Breast epithelium (tissue), 4 donors: ENCODE measurements around the gene STPG3. TPM values are rescaled to one million over a fixed set of nuclear protein-coding genes. Genes with fewer than 3 reads are reported as not detected.
A peak's percentile ranks its signal among the peaks of the same experiment; 100 is the strongest.

ENCODE experiments used
- DNase-seq, 2 donors: peaks; one replicate each; pipeline ENCODE4 v3.0.0-alpha.2; 2019; ENCODE audit warnings: low spot score in 2 of 2
- H3K27ac ChIP-seq, 2 donors: fragments of 200-600 bp; sonication (generic) in 1 of 2; one replicate each; pipeline ENCODE4 v1.5.1; 2016 to 2019; ENCODE audit warnings: mild to moderate bottlenecking in 1 of 2
- H3K27me3 ChIP-seq, 2 donors: fragments of 200-600 bp; sonication (generic) in 1 of 2; one replicate each; pipeline versions ENCODE4 v1.5.1 to v1.6.0; 2017 to 2019; ENCODE audit warnings: control low read depth in 1 of 2, mild to moderate bottlenecking in 1 of 2
- H3K36me3 ChIP-seq: fragments of 200-600 bp; one replicate; pipeline ENCODE4 v1.5.1; 2019
- H3K4me1 ChIP-seq, 2 donors: fragments of 200-600 bp; sonication (generic); one replicate each; pipeline ENCODE4 v1.5.1; 2016 to 2019; ENCODE audit warnings: control low read depth in 1 of 2
- H3K4me3 ChIP-seq, 3 donors: fragments of 200-600 bp; sonication (generic); 1 replicate in 2 of 3; 2 replicates in 1 of 3; pipeline ENCODE4 v1.5.1; 2016 to 2019; ENCODE audit warnings: mild to moderate bottlenecking in 3 of 3, moderate library complexity in 2 of 3
- H3K9me3 ChIP-seq, 2 donors: fragments of 200-600 bp; sonication (generic) in 1 of 2; one replicate each; pipeline ENCODE4 v1.5.1; 2016 to 2019; ENCODE audit warnings: control low read depth in 1 of 2
- POLR2A ChIP-seq: fragments of 450-650 bp; IDR thresholded peaks from one replicate; pipeline ENCODE4 v1.6.1; 2016; ENCODE audit warnings: antibody characterized with exemption, mild to moderate bottlenecking, moderate library complexity
- POLR2AphosphoS5 ChIP-seq, 3 donors: sonication (generic); formaldehyde crosslinking; IDR thresholded peaks; one replicate each; pipeline ENCODE4 v1.6.1; 2017; ENCODE audit warnings: antibody characterized with exemption in 3 of 3
- intact Hi-C: fragments of 100-400 bp; cut with DNase I; formaldehyde crosslinking; loops from one replicate; pipeline ENCODE4 v1.15.1; 2023; ENCODE audit warnings: low total_unique reads
- total RNA-seq, 3 donors: library from RNA; depleted of rRNA; stranded (reverse); fragments of >200 nt; gene quantifications; one replicate each; pipeline ENCODE4 v1.1.0, GENCODE V29; 2016
- TF ChIP-seq, protein P1 (sequence below), 3 donors: fragments of 450-650 bp; IDR thresholded peaks; one replicate each; pipeline ENCODE4 v1.5.1; 2016 to 2017; ENCODE audit warnings: antibody characterized with exemption in 3 of 3, mild to moderate bottlenecking in 3 of 3, moderate library complexity in 3 of 3

The STPG3 gene
- total RNA-seq, 3 donors from 2014 or later: not detected

DNA sequence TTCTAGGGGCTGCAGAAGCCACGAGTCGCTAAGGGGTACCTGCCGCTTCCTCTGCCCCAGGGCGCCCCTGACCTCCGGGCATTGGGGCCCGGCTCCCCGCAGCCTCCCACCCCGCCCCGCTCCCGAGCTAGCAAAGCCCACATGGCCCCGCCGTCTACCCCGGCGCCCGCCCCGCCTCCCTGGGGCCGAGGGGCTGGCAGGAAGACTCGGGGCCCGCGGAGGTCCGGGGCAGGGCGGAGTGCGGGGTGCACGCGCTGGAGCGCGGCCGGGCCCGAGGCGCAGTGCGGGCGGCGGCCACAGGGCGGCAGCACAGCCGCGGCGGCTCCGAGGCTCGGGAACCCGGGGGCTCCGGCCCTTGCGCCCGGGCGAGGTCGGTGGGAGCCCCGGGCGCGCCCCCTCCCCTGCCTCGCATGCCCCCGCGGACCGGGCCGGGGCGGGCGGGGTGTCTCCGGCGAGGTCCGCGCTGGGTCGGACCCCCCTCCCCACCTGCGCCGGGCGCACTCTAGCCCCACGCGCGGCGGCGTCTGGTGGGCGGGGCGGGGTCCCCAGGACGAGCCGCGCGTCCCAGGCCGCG lies 44.2 kb downstream of the STPG3 start:
- Histone ChIP-seq H3K4me3 (peak overlapping the region; percentile 16 to 82 (median 52)), H3K36me3 (no peaks in the 10 kb centered on the region), H3K4me1 (peaks cover 4 to 23% of the 10 kb centered on the region in 2 donors), H3K9me3 (no peaks in the 10 kb centered on the region), H3K27me3 (no peaks in the 10 kb centered on the region), H3K27ac (peak overlapping the region in 1 of 2 donors; percentile 78)
- TF ChIP-seq, protein P1, sequence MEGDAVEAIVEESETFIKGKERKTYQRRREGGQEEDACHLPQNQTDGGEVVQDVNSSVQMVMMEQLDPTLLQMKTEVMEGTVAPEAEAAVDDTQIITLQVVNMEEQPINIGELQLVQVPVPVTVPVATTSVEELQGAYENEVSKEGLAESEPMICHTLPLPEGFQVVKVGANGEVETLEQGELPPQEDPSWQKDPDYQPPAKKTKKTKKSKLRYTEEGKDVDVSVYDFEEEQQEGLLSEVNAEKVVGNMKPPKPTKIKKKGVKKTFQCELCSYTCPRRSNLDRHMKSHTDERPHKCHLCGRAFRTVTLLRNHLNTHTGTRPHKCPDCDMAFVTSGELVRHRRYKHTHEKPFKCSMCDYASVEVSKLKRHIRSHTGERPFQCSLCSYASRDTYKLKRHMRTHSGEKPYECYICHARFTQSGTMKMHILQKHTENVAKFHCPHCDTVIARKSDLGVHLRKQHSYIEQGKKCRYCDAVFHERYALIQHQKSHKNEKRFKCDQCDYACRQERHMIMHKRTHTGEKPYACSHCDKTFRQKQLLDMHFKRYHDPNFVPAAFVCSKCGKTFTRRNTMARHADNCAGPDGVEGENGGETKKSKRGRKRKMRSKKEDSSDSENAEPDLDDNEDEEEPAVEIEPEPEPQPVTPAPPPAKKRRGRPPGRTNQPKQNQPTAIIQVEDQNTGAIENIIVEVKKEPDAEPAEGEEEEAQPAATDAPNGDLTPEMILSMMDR (IDR thresholded peaks at IDR 0.05): peak in 1 of 3 donors; percentile 64
- TF ChIP-seq POLR2A: no peak
- DNase-seq: no peak
- intact Hi-C loops: no loop called here

DNA sequence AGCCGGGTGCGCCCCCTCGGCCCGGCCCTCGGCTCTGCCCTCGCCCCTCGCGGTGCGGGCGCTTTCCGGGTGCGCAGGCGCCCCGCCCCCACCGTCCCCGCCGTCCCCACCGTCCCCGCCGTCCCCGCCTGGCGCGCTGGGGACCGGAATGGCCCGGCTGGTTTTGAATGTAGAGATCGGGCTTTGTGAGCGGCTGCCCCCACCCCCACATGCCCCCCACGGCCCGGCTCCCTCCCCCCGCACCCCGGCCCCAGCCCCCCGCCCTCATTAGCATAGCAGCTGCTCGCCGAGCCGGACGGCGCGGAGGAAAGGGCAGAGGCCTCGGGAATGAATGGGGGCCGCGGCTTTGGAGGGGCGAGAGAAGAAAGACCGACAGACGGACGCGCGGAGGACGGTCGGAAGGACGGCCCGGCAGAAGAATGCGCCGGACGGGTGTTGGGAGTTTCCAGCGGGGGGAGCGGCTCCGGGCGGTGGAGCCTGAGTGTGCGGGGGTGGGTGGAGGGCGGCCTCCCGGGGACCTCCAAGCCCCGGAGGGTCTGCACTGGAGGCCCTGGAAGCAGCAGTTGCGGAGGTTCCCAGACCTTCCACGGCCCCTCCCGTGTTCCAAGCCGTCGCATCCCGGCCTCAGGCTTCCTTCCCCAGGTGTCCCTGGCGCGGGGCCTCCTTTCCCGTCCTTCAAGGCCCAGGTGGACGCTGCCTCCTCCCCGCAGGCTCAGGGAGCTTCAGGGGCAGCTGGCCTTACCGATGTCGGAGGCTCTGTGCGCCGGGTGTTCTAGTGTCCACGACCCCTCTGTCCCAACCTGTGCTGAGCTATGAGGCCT lies 45.0 kb downstream of the STPG3 start:
- Histone ChIP-seq H3K9me3 (no peaks in the 10 kb centered on the region), H3K4me1 (peaks cover 4 to 23% of the 10 kb centered on the region in 2 donors), H3K27ac (peak overlapping the region; percentile 10 to 78), H3K4me3 (peak overlapping the region; percentile 16 to 82 (median 52)), H3K36me3 (no peaks in the 10 kb centered on the region), H3K27me3 (no peaks in the 10 kb centered on the region)
- no peak for DNase-seq
- TF ChIP-seq POLR2AphosphoS5 (IDR thresholded peaks at IDR 0.05) (no peak), POLR2A (no peak)
- TF ChIP-seq, protein P1 (IDR thresholded peaks at IDR 0.05): no peak
- intact Hi-C loops: no loop called here

DNA sequence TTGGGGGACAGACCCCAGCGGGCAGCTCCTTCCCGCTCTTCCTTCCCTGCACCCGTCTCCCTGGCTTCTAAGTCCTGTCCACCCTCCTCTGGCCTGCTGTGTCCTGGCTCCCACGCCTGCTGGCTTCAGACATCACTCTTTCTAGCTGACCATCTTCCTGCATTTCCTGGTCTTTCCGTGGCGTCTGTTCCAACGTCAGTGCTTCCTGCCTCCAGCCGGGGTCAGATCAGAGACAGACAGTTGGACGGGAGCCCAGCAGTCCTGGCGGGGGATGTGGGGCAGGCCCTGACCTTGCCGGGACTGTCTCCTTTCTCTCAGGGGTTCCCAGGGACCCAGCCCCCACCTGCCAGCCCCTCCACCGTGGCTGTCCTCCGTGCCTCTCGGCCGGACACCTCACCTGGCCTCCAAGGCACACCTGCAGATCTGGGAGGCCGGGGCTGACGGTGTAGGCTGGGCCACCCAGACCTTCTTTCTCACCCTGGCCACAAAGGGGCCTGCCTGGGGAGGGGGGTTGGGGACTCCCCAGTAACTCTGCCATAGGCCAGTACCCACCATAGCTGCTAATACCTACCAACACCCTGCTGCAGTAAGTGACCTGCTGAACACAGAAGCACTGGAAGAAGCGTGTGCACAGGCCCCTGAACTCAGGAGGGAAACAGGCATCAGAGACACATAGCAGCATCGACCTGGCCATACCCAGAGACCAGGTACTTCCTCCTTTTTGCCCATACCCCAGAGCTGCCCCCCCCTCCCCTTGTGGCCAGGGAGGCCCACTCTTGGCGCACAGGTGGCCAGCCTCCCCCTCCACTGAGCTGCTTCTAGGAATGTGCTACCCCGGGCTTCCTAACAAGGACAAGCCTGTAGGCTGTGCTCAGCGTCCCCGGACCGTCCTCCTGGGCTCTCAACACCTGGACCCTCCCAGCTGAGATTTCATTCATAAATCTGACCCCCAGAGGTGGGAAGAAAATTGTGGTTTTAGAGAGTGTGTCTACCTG lies 45.9 kb downstream of the STPG3 start:
- Histone ChIP-seq H3K27ac (peak overlapping the region; percentile 10 to 88), H3K4me1 (peaks cover 4 to 23% of the 10 kb centered on the region in 2 donors), H3K27me3 (no peaks in the 10 kb centered on the region), H3K4me3 (peak overlapping the region in 2 of 3 donors; percentile 52 to 82), H3K9me3 (no peaks in the 10 kb centered on the region), H3K36me3 (no peaks in the 10 kb centered on the region)
- intact Hi-C loops: no loop called here
- TF ChIP-seq, protein P1 (IDR thresholded peaks at IDR 0.05): no peak
- TF ChIP-seq POLR2AphosphoS5 (IDR thresholded peaks at IDR 0.05): no peak
- TF ChIP-seq POLR2A: no peak
- no peak for DNase-seq

DNA sequence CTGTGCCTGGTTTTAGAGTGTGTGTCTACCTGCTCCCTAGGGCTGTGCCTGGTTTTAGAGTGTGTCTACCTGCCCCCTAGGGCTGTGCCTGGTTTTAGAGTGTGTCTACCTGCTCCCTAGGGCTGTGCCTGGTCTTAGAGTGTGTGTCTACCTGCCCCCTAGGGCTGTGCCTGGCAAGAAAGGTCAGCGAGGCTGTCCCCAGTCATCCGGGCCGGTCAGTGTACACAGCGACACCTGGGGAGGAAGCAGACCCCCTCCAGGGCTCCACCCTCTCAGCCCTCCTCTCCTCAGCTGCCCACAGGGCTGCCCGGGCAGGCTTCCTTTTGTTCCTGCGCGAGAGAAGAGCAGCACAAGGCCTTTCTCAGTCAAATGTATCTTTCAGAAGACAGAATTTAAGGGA lies 46.9 kb downstream of the STPG3 start:
- intact Hi-C loops: no loop called here
- H3K4me3 ChIP-seq: peak overlapping the region in 1 of 3 donors; percentile 50
- no peak for TF ChIP-seq POLR2AphosphoS5 (IDR thresholded peaks at IDR 0.05)
- TF ChIP-seq, protein P1 (IDR thresholded peaks at IDR 0.05): no peak
- no peak for TF ChIP-seq POLR2A
- no peaks in the 10 kb centered on the region for H3K36me3 ChIP-seq
- peaks cover 4 to 27% of the 10 kb centered on the region in 2 donors for H3K4me1 ChIP-seq
- H3K27me3 ChIP-seq: peaks cover 0 to 2% of the 10 kb centered on the region in 2 donors
- no peaks in the 10 kb centered on the region for H3K9me3 ChIP-seq
- DNase-seq: no peak
- H3K27ac ChIP-seq: peak overlapping the region; percentile 10 to 88
